Activated T-helper 1 cell treated with anti-CD3 and anti-CD28 coated beads, Interleukin-12 subunit alpha, Interleukin-12 subunit beta, Interleukin-2, Interleukin-4 antibody, amounts not matched to agents 30 ng/mL and 10 ng/mL and 1 ng/mL, durations not matched to agents 14 hours and 24 hours and 36 hours (primary cell): ENCODE results near the gene PACSIN2. TPM values are rescaled to one million over a fixed set of nuclear protein-coding genes. Genes with fewer than 3 reads are reported as not detected.

Experiments
- DNase-seq: peaks from one replicate; pipeline ENCODE4 v3.0.0; 2021; ENCODE audit warnings: low spot score
- H3K27ac Mint-ChIP-seq: one replicate; pipeline ENCODE4 v1.8.0; 2021; ENCODE audit warnings: mild to moderate bottlenecking, mixed read lengths
- H3K27me3 Mint-ChIP-seq: one replicate; pipeline ENCODE4 v1.8.0; 2022; ENCODE audit warnings: mild to moderate bottlenecking, moderate library complexity, mixed read lengths; ENCODE audit not compliant: insufficient read depth
- H3K36me3 Mint-ChIP-seq: one replicate; pipeline ENCODE4 v1.8.0; 2021; ENCODE audit warnings: low read depth, mixed read lengths
- H3K4me1 Mint-ChIP-seq: one replicate; pipeline ENCODE4 v1.8.0; 2021; ENCODE audit warnings: low read depth, mixed read lengths
- H3K4me3 Mint-ChIP-seq: one replicate; pipeline ENCODE4 v1.8.0; 2021; ENCODE audit warnings: mild to moderate bottlenecking, moderate library complexity, mixed read lengths
- H3K9me3 Mint-ChIP-seq: one replicate; pipeline ENCODE4 v1.8.0; 2021; ENCODE audit warnings: mixed read lengths
- intact Hi-C: fragments of 100-400 bp; cut with micrococcal nuclease; formaldehyde crosslinking; loops from one replicate; pipeline ENCODE4 v1.15.1; 2024
- total RNA-seq: library from RNA; stranded (reverse); gene quantifications from 2 replicates; pipeline ENCODE4 v1.2.3, GENCODE V29; 2022

PACSIN2 gene
- total RNA-seq, 1 donor from 2014 or later = 30.5 TPM

DNA sequence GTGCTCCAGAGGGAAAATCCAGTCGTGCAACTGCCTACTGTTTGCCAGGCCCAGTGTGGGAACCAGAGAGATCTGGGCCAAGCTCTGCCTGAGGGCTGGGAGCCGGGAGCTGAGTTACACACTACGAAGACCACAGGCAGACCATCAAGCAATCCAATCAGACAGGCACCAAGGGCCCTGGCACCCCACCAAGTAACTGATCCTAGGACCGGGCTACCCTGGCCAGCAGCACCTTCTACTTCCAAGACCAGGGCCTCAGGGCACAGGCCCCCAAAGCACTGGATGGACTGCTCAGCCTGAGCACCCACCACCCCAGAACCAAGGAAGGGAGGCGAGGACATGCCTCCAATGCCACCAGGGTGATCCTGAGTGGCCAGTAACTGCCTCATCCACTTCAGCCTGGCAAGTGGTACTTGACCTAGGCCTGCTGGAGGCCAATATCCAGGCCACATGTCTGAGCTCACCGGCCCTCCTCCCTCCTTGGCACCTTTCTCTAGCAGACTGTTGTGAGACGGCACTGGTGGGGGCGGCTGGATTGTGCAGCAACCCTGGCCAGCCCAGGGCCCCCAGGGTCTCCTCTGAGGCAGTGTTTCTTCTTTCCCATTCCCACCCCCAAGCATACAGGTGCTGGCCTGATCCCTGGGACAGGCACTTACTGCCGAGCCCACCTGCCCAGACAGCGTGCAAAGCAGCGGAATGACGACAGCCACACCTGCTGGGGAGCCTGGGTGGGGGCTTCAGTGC lies 137.2 kb downstream of the PACSIN2 start:
- Mint-ChIP-seq H3K36me3 (peaks cover 4% of the 10 kb centered on the region), H3K27ac (no peak overlapping the region), H3K4me1 (no peaks in the 10 kb centered on the region), H3K27me3 (no peaks in the 10 kb centered on the region), H3K4me3 (no peak overlapping the region), H3K9me3 (no peaks in the 10 kb centered on the region)
- DNase-seq = no peak
- intact Hi-C loops = no loop called here

DNA sequence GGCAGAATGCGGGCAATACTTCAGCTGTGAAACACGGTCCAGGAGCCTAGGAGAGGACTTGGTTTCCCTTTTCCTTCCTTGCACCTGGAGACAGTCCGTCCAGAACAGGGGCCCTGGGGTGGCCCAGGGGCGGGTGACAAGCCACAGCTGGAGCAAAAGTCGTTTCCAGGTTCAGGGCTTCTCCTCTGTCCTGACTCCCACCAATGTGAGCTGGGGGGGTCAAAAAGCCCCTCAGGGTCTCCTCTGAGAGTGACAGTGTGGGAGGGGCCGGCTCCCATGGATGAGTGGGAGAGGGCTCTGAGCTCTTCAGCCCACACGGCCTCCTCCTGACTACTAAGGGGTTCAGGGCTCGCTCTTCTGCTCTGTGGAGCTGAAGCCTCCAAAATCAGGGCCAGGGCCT lies 137.8 kb downstream of the PACSIN2 start:
- Mint-ChIP-seq H3K9me3 (no peaks in the 10 kb centered on the region), H3K4me1 (no peaks in the 10 kb centered on the region), H3K27ac (no peak overlapping the region), H3K27me3 (no peaks in the 10 kb centered on the region), H3K36me3 (peaks cover 3% of the 10 kb centered on the region), H3K4me3 (no peak overlapping the region)
- intact Hi-C loops = no loop called here
- DNase-seq = no peak

DNA sequence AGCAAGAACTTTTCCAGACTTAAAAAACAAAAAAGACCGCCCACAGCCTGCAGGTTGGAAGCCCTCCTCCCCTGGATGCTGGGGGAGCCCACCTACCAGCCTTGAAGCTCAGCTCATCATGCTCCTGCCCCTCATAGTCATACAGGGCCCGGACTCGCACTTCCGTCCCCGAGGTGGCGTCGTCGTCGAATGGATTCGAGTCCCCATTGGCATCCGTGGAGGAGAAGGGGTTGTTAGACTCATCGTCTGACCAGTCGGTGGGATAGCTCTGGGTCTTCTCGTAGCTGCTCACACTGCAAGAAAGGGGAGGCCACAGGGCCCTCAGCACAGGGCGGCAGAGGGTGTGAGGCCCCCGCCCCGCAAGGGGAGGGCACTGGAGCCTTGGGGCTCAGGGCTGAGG lies 138.9 kb downstream of the PACSIN2 start:
- intact Hi-C loops = no loop called here
- Mint-ChIP-seq H3K27ac (no peak overlapping the region), H3K4me1 (no peaks in the 10 kb centered on the region), H3K9me3 (no peaks in the 10 kb centered on the region), H3K27me3 (no peaks in the 10 kb centered on the region), H3K4me3 (no peak overlapping the region), H3K36me3 (peaks cover 3% of the 10 kb centered on the region)
- no peak for DNase-seq

DNA sequence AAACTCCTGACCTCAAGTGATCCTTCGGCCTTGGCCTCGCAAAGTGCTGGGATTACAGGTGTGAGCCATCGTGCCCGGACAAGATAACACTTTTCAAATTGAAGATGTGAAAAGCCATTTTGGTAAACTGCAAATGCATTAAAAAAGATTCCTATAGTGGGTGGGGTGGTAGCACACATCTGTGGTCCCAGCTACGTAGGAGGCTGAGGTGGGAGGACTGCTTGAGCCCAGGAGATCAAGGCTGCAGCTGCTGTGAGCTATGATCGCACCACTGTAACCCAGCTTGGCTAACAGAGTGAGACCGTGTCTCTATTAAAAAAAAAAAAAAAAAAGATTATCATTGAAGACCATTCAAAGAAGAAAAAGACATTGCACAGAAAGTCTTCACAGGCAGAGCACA lies 140.9 kb downstream of the PACSIN2 start:
- intact Hi-C loops = no loop called here
- no peak overlapping the region for H3K27ac Mint-ChIP-seq
- H3K4me1 Mint-ChIP-seq = no peaks in the 10 kb centered on the region
- H3K27me3 Mint-ChIP-seq = no peaks in the 10 kb centered on the region
- no peaks in the 10 kb centered on the region for H3K9me3 Mint-ChIP-seq
- no peak for DNase-seq
- H3K36me3 Mint-ChIP-seq = peaks cover 3% of the 10 kb centered on the region
- no peak overlapping the region for H3K4me3 Mint-ChIP-seq

DNA sequence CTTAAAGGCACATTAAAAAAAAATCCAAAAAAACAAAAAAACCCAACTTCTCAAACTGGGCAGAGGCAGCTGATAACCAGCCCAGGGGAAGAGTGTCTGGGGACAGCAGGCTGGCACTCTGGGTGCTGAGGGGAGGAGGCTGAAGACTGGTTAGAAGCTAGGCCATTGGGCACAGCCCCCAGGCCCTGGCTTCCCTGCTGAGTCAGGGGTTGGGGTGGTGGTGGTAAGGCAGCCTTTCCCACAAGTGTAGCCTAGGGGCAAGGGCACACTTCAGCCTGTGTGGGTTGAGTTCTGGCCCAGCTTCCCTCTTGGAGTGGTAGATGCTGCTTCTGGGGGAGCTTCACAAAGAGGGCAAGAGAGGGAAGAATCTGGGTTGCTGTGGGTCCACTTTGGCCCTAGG lies 141.6 kb downstream of the PACSIN2 start:
- no peaks in the 10 kb centered on the region for H3K27me3 Mint-ChIP-seq

DNA sequence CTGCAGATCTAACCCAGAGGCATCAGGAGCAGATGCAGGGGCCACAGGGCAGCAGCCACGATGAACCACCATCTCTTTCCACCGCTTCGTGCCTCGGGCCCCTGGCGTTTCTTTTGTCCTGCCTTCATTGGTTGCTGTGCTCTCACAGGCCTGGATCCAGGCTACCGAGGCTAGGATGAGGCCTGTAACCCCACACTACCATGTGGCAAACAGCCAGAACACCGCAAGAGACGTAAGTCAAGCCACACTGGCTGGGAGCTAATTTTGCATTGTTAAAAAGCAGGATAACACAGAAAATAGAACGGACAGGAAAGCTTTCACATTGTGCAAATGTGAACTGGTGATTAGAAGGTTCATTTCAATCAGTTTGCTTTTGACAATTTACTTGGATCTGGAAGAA lies 142.1 kb downstream of the PACSIN2 start:
- intact Hi-C loops = no loop called here
- Mint-ChIP-seq H3K27ac (no peak overlapping the region), H3K9me3 (no peaks in the 10 kb centered on the region), H3K4me3 (no peak overlapping the region), H3K36me3 (peaks cover 3% of the 10 kb centered on the region), H3K4me1 (no peaks in the 10 kb centered on the region), H3K27me3 (no peaks in the 10 kb centered on the region)
- DNase-seq = no peak

More for the DNA sequence above, 141.6 kb downstream of the PACSIN2 start:
- Mint-ChIP-seq H3K9me3 (no peaks in the 10 kb centered on the region), H3K27ac (no peak overlapping the region), H3K4me1 (no peaks in the 10 kb centered on the region), H3K4me3 (no peak overlapping the region), H3K36me3 (peaks cover 3% of the 10 kb centered on the region)
- no peak for DNase-seq
- intact Hi-C loops = no loop called here

DNA sequence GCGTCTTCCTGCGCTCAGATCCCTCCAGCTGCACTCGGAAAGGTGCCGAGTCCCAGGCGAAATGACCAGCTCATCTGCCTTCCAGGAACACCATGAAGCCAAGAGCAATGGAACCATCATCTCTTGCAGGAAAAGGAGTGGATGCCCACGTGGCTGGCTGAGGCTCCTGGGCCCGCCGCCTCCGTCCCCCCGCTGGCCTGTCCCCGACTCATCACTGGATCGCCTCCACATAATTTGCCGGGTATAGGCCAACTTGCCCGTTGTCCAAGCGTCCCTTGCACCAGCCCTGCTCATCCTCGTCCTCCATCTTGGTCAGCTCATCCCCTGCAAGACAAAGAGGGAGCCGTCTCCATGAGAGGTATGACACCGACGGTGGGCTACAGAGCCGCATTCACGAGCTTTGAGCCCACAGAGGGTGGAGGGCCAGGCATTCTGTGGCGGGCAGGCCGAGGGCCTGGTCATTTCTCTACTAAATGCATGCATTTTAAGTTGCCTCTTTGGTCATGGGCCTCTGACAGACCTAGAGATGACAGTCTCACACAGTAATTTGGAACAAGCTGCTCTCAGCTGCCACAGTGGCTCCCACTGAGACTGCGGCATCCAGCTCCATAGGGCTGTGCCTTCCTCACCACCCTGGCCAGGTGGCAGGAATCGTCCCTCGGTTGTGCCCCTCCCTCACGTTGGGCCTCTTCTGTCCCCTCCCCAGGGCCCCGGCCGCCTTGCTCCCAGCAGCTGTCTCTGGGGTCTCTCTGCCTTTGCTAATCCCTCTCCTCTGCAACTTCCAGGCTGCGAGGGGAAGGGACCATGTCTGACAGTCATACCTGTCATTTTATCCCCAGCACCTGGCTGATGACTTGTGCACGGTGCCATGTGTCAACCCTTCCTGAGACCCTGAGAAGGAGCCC lies 143.6 kb downstream of the PACSIN2 start:
- Mint-ChIP-seq H3K9me3 (no peaks in the 10 kb centered on the region), H3K4me3 (no peak overlapping the region), H3K36me3 (peaks cover 3% of the 10 kb centered on the region), H3K4me1 (no peaks in the 10 kb centered on the region), H3K27ac (no peak overlapping the region), H3K27me3 (no peaks in the 10 kb centered on the region)
- intact Hi-C loops = no loop called here
- DNase-seq = no peak

DNA sequence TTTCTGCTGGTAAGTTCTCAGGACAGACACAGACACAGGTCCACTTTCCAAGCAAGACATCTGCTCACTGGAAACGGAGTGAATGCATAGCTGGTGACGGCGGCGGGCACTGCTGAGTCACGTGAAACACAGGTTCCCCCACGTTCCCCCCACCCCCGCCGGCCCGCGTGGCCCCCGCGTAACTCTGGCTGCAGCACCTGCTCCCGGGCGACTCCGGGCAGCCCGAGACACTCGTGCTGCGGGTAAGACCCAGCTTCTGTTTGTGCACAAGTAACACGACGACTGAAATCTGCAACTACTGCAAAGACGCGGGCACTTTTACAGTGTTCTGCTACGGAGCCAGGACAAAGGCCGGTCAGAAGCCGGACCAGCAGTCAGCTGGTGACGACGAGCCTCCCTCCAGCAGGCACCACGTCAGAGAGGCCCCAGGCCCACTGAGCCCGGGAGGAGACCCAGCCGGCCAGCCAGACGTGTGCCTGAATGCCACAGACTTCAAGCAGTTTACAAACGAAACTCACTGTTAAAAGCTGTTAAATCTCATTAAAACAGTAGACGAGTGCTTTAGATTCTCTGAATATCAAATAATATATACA lies 145.0 kb downstream of the PACSIN2 start:
- DNase-seq = no peak
- Mint-ChIP-seq H3K36me3 (peaks cover 3% of the 10 kb centered on the region), H3K4me1 (no peaks in the 10 kb centered on the region), H3K9me3 (peaks cover 2% of the 10 kb centered on the region), H3K27ac (no peak overlapping the region), H3K27me3 (no peaks in the 10 kb centered on the region), H3K4me3 (no peak overlapping the region)
- intact Hi-C loops = no loop called here

DNA sequence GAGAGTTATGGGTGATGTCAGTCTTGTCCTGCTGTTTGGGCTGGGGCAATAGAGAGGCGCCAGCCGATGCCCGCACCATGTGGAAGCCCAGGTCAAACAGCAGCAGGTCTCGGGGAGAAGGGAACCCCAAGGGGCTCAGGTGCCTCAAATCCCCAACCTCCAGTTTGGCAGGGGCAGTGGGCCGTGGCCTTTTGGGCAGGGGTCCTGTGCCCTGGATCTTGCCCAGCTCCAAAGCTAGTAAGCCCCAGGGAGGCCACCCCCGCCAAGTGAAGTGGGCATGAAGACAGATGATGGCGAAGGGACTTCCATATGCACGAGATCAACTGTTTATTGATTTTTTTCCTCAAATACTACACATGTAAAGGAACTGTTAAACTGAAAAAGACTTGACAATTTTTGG lies 145.5 kb downstream of the PACSIN2 start:
- peaks cover 5% of the 10 kb centered on the region for H3K36me3 Mint-ChIP-seq
- H3K27ac Mint-ChIP-seq = no peak overlapping the region
- no peaks in the 10 kb centered on the region for H3K4me1 Mint-ChIP-seq
- DNase-seq = no peak
- peaks cover 5% of the 10 kb centered on the region for H3K9me3 Mint-ChIP-seq
- no peak overlapping the region for H3K4me3 Mint-ChIP-seq
- intact Hi-C loops = no loop called here
- H3K27me3 Mint-ChIP-seq = no peaks in the 10 kb centered on the region

DNA sequence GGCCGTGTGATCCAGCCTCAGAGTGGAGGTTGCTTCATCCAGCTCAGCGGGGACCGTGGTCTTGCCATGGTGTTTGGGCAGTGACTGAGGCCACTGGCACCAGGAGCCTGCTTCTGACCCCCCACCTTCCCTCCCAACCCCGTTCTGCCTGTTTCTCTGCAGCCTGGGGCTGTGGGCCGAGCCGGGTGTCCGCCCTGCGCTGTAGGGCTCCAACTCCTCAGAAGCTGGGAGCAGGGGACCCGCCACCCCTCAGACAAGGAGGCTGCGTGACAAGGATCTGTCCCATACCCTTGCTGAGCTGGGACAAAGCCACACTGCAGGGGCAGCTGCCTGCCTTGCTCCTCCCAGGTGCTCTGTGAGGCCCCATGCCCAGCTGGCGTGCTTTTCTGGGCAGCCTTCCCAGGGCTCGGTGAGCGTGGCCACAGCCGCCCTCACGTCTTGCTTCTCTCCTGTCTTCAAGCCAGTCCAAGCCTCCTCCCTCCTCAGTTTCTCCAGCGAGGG lies 146.1 kb downstream of the PACSIN2 start:
- no peak for DNase-seq
- no peak overlapping the region for H3K27ac Mint-ChIP-seq
- intact Hi-C loops = no loop called here
- peaks cover 1% of the 10 kb centered on the region for H3K4me1 Mint-ChIP-seq
- no peak overlapping the region for H3K4me3 Mint-ChIP-seq
- peaks cover 6% of the 10 kb centered on the region for H3K9me3 Mint-ChIP-seq
- H3K36me3 Mint-ChIP-seq = peaks cover 5% of the 10 kb centered on the region
- no peaks in the 10 kb centered on the region for H3K27me3 Mint-ChIP-seq

DNA sequence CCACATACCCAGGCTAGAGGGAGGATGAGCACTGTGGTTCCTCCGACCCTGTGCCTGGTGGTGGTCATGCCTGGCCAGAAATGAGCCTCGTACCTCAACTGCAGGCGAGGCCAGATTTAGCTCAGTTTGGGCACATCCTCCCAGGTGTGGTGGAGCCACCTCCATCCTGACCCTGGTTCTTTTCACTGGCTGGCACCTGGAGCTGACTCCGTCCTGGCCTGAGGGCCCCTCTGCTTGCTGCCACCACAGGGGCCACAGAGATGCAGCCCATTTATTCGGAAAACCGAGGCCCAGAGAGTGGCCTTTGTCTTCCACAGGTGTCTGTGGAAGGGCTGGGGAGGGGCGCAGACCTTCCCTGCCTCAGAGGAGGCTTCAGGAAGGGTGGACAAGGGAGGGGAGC lies 148.8 kb downstream of the PACSIN2 start:
- Mint-ChIP-seq H3K27ac (no peak overlapping the region), H3K4me1 (peaks cover 13% of the 10 kb centered on the region), H3K4me3 (no peak overlapping the region), H3K36me3 (peaks cover 8% of the 10 kb centered on the region), H3K9me3 (peaks cover 13% of the 10 kb centered on the region), H3K27me3 (no peaks in the 10 kb centered on the region)
- DNase-seq = no peak
- intact Hi-C loops = no loop called here

DNA sequence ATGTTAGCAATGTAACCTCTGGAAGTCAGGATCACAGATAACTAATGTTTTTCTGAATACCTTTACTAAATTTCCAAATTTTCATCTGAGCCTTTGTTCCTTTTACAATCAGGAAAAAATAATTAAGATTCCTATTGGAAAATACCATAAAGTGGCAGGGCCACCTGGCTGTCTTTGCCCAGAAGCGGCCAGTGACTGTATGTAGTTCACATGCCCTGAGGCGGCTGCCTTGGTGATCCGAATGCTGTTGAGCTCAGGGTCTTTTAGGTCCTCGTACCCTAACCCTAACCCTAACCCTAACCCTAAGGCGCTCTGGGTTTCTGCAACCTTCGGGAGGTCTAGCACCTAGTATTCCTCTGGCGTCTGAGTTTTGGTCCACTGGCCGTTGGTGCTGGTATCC lies 149.4 kb downstream of the PACSIN2 start:
- Mint-ChIP-seq H3K4me1 (peaks cover 13% of the 10 kb centered on the region), H3K36me3 (peaks cover 8% of the 10 kb centered on the region), H3K4me3 (no peak overlapping the region), H3K9me3 (peaks cover 13% of the 10 kb centered on the region), H3K27me3 (no peaks in the 10 kb centered on the region), H3K27ac (no peak overlapping the region)
- intact Hi-C loops = no loop called here
- DNase-seq = no peak
